Right ventricle myocardium inferior (tissue), 1 donor: Measurements from ENCODE around the gene WDR5B. TPM values are rescaled to one million over a fixed set of nuclear protein-coding genes. Genes with fewer than 3 reads are reported as not detected.
A peak's percentile ranks its signal among the peaks of the same experiment; 100 is the strongest.
"Not testable (repeated sequence)": the region's sequence is repeated elsewhere in the genome, so short reads cannot be mapped to it uniquely, and the experiment has no call there.

ENCODE experiments used
- ATAC-seq: fragments of 200-7000 bp; cut with Tn5 transposase; one replicate; pipeline ENCODE4 v1.9.1; 2020; ENCODE audit warnings: mild to moderate bottlenecking, moderate library complexity
- DNase-seq: peaks from one replicate; pipeline ENCODE4 v3.0.0; 2021; ENCODE audit errors: missing footprints
- intact Hi-C: fragments of 100-400 bp; cut with DNase I; formaldehyde crosslinking; loops from one replicate; pipeline ENCODE4 v1.11.0; 2022
- total RNA-seq: library from RNA; stranded (reverse); fragmentation: NEBNext Ultra II Directional; extraction: Animal tissue kit (Norgen Biotek cat#: 25700); gene quantifications from one replicate; pipeline ENCODE4 v1.2.1, GENCODE V29; 2021
- donor health status: DM: no; HTN: yes; CAD: no; lungs with severe emphysema.

WDR5B gene
- total RNA-seq, 1 donor from 2014 or later = 2.5 TPM

GRCh38 chr3:122383771-122384697 is 31.8 kb downstream of the WDR5B start, which contains the start of gene FAM162A:
FAM162A (plus strand) TSS chr3:122384182; CDS start chr3:122384266, 84 bp downstream.
- intact Hi-C loops = loop anchor here (2.0 kb wide), 1 partner anchor 297 kb away; the partner anchor contains the start of gene PARP14
- peak; percentile 99 for ATAC-seq

GRCh38 chr3:122382888-122383666 is 32.8 kb downstream of the WDR5B start, which contains the start of gene MIX23:
MIX23 (minus strand) TSS chr3:122383231; CDS start chr3:122383224, 7 bp downstream.
- peak; percentile 95 for DNase-seq
- ATAC-seq = peak; percentile 87
- intact Hi-C loops = no loop called here

More at GRCh38 chr3:122383771-122384697, 31.8 kb downstream of the WDR5B start, which contains the start of gene FAM162A:
- peak; percentile 99 for DNase-seq

DNA sequence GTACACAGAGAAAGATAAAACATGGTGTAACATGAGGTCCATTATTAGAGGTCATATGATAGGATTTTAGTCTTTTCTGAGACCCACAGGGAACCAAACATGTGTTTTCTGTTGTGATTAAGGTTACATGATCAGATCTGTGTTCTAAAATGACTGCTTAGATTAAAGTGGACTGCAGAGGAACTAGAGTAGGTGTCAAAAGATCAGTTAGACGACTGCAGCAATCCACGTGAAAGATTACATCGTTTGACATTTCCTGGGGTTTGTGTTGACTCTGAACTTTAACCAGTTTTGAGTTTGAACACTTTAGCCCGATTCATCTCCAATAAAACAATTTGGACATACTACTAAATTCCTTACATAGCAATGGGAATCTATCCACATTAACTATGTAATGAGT is 37.9 kb downstream of the WDR5B start:
- DNase-seq = no peak
- intact Hi-C loops = no loop called here
- no peak for ATAC-seq

DNA sequence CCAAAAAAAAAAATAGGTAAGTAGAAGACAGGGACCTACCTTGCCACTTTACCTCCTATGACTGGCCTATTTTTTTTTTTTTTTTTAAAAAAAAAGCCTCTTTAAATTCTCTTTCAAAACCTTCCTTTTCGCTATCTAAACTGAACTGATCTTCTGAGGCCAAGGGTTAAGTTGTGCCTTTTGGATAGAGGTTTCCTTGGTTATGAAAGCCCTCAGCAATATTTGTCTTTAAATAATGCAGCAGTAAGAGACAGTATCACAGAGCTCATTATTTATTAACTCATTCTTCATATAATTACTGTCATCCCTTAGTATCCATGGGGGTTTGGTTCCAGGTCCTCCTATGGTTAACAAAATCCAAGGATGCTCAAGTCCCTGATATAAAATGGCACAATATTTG is 41.8 kb downstream of the WDR5B start:
- intact Hi-C loops = no loop called here
- DNase-seq (no peak), ATAC-seq (no peak)

DNA sequence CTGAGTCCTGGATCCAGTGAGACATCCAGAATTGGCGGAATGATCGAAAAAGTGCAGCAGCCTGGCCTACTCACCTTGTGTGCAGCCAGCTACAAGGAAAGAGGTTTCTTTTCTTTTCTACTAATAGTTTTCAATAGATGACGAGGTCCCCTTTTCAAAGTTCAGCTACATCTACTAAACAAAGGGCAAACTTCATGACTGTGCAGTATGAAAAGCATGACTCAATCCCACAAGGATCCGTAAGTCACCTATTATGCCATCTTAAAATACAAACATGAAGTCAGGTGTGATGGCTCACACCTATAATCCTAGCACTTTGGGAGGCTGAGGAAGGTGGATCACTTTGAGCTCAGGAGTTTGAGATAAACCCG is 49.5 kb downstream of the WDR5B start:
- intact Hi-C loops = no loop called here
- ATAC-seq = no peak
- no peak for DNase-seq

DNA sequence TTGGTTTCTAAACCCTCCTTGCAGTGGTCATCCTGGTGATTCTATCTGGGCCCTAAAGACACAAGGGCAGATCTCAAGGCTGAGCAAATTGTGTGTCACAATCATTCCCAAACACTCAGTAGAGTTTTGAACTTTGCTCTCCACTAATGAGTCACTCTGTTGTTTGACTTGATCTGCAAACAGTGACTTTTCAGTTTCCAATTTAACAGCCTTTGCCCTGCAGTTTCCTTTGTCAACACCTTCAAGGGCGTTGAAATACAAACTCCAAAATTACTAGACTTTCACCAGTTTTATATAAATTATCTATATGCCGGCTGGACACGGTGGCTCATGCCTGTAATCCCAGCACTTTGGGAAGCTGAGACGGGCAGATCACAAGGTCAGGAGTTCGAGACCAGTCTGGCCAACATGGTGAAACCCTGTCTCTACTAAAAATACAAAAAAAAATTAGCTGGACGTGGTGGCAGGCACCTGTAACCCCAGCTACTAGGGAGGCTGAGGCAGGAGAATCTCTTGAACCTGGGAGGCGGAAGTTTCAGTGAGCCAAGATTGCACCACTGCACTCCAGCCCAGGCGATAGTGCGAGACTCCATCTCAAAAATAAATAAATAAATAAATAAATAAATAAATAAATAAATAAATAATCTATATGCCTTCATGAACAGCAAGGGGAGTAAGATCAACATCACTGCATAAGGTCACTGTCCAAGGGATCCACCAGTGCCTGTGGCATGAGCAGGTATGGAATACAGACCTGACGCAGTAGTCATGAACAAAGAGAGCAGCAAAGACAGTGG is 50.1 kb downstream of the WDR5B start:
- intact Hi-C loops, DNase-seq, ATAC-seq: not testable (repeated sequence)

DNA sequence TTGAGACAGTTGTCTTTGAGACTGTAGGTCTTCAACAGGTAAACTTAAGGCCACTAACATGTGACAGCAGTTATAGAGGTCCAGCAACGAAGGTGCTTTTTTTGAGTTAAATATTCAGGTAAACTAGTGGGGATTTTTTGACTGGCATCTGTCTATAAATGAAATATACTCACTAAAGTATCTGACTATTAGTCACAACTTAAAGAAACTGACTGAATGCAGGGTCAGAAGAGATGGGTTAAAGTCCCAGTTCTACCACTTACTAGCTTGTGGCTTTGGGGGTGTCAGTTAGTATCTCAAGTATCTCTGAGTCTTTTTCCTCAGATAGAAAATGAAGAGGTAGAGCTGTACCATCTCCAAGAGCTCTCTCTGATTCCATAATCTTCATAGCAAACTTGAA is 50.8 kb downstream of the WDR5B start:
- DNase-seq (no peak), ATAC-seq (no peak)
- intact Hi-C loops = no loop called here

- intact Hi-C loops = no loop called here
- no peak for DNase-seq
- no peak for ATAC-seq
Observed at GRCh38 chr3:122364490-122364889, 51.4 kb downstream of the WDR5B start.

Other genes starting within 250 kb of the WDR5B start
- not detected for gene CASR, start 232.4 kb downstream of the WDR5B start, total RNA-seq
- gene CSTA, start 90.8 kb downstream of the WDR5B start, total RNA-seq = 2.5 TPM
- 25.6 TPM for gene MIX23, start 32.8 kb downstream of the WDR5B start, total RNA-seq
- gene FAM162A, start 31.9 kb downstream of the WDR5B start, total RNA-seq = 141 TPM
- 71.7 TPM for gene KPNA1, start 98.9 kb upstream of the WDR5B start, total RNA-seq
- gene PARP9, start 148.2 kb upstream of the WDR5B start, total RNA-seq = 14.0 TPM
- 14.6 TPM for gene DTX3L, start 148.3 kb upstream of the WDR5B start, total RNA-seq
- 0.51 TPM for gene PARP15, start 161.6 kb upstream of the WDR5B start, total RNA-seq